HG03520 (cell line): ENCODE results near the gene PPP1R15B.
A peak's percentile ranks its signal among the peaks of the same experiment; 100 is the strongest.

Experiments
- ATAC-seq: cut with Tn5 transposase; IDR thresholded peaks from one replicate; pipeline ENCODE4 v1.9.1; 2021; ENCODE audit warnings: mild to moderate bottlenecking, moderate library complexity; ENCODE audit not compliant: unreplicated experiment

Gene PPP1R15B

GRCh38 chr1:204368996-204369726 is 42.5 kb downstream of the PPP1R15B start:
- no peak for ATAC-seq

GRCh38 chr1:204367956-204368355 is 43.7 kb downstream of the PPP1R15B start:
- ATAC-seq = no peak

- ATAC-seq = no peak
These were observed 44.3 kb downstream of the PPP1R15B start for GRCh38 chr1:204367193-204367858.

GRCh38 chr1:204366759-204367158 is 44.9 kb downstream of the PPP1R15B start:
- ATAC-seq = no peak

- peak; percentile 59 for ATAC-seq
These were observed 48.1 kb downstream of the PPP1R15B start for GRCh38 chr1:204363335-204364114.

- no peak for ATAC-seq
These were observed 48.7 kb downstream of the PPP1R15B start for GRCh38 chr1:204362984-204363334.

GRCh38 chr1:204361781-204362180 is 49.8 kb downstream of the PPP1R15B start:
- no peak for ATAC-seq

- no peak for ATAC-seq
These were observed 50.3 kb downstream of the PPP1R15B start for GRCh38 chr1:204361341-204361771.

GRCh38 chr1:204360314-204360713 is 51.3 kb downstream of the PPP1R15B start:
- ATAC-seq = no peak

GRCh38 chr1:204359474-204360255 is 52.0 kb downstream of the PPP1R15B start, which contains the start of gene PLEKHA6:
TSS of gene PLEKHA6 (minus strand) at chr1:204359929. CDS start at chr1:204273727, 86,202 bp downstream.
- no peak for ATAC-seq

- no peak for ATAC-seq
These were observed 52.5 kb downstream of the PPP1R15B start for GRCh38 chr1:204359131-204359473.

- ATAC-seq = no peak
These were observed 53.0 kb downstream of the PPP1R15B start for GRCh38 chr1:204358605-204359004.

GRCh38 chr1:204357551-204358490 is 53.8 kb downstream of the PPP1R15B start:
- ATAC-seq = no peak

- no peak for ATAC-seq
These were observed 54.6 kb downstream of the PPP1R15B start for GRCh38 chr1:204356997-204357396.

- ATAC-seq = no peak
These were observed 55.7 kb downstream of the PPP1R15B start for GRCh38 chr1:204355913-204356312.

- ATAC-seq = no peak
These were observed 57.0 kb downstream of the PPP1R15B start for GRCh38 chr1:204354579-204354978.
